Renal cortex interstitium (tissue), 11 donors: ENCODE measurements around the gene MBNL2. TPM values are rescaled to one million over a fixed set of nuclear protein-coding genes. Genes with fewer than 3 reads are reported as not detected.

Experiments used
- DNase-seq, 11 donors: peaks; one replicate each; pipeline ENCODE4 v3.0.0-alpha.2; 2013; ENCODE audit warnings: low read depth in 9 of 11, low spot score in 4 of 11; ENCODE audit errors: extremely low read depth in 1 of 11
- polyA plus RNA-seq, 3 donors: library from polyadenylated mRNA; unstranded; fragments of 120-200 nt; gene quantifications; one replicate each; pipeline ENCODE4 v1.2.1, GENCODE V29; 2013; ENCODE audit not compliant: insufficient read length in 3 of 3

The MBNL2 gene
- polyA plus RNA-seq, 3 donors = 50.7 to 76.4 (median 66.2) TPM

DNA sequence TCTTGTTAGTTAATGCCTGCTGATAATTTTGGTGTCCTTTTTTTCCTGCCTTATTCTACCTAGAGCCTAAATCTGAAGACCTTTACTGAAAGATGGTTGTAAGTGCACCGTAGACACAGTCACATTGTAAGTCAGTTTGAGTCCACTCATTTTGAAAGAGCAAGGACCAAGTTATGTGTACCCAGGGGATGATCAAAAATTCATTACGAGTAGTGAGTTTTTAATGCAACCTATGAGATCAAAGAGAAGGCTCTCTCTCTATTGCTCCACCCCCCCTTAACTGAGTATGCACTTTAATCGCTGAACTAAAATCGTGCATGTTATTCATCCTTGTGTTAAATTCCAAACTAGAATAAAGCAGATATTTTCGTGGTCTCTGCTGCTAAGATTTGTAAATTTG is 213.7 kb downstream of the MBNL2 start:
- DNase-seq = no peak

DNA sequence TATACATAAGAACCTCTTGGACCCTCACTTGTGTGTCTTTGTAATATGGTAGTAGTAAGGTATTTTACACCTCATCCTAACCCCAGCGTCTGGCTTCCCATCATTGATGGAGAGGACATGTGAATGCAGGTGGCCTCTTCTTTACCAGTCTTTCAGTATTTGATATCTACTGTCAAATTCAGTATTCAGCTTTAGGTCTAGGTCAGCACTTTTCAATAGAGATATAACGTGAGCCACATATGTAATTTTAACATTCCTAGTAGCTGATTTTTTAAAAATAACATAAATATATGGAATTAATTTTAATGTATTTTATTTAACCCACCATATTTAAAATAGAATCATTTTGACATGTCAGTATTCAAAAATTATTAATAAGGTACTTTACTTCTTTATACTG is 214.7 kb downstream of the MBNL2 start:
- no peak for DNase-seq

DNA sequence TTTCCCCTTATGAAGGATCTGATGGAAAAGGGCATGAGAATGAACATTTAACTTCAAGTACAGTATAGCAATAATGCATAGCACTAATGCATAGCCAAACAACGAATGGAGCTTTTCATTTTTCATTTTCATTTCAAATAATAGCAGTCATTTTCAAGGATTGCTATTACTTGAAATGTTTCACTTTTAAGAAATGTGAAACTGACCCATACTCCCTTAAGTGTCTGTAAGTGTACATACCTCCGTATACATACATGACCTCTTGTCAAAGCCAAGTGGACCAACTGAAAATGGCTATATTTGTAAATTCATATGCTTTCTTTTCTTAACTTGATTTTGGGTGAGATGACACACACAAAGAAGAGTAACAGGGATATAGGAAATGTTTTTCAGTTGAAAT is 215.6 kb downstream of the MBNL2 start:
- DNase-seq = no peak

DNA sequence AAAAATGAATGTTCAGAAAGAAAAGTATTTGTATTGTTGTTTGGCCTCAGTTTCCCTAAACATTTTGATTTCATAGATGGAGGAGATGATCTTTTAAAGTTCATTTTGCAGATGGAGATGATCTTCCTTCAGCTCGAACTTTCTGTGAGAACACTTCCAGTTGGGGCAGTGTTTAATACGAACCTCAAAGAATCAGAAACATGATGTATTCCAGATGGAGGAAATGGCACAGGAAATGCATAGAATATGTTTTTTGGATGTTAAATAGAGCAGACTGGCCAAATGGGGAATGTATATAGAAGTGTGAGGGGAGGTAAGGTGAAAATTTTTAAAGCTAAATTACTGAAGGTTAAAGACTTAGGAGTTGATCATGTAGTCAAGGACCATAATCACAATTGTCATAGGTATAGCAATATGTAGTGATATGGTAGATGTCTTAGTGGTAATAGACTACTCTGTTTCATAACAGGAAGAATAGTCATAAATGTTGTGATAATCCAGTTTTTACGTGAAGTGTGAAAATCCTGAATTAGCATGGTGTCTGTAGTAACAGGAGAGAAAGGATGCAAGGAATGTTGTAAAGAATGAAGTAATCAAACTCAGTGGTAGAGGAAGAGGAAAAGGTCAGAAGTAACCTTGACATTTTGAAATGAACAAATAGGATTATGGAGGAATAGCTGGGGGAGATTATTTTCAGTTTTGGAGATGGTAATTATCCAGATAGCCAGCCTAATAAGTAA is 216.9 kb downstream of the MBNL2 start:
- DNase-seq = no peak

DNA sequence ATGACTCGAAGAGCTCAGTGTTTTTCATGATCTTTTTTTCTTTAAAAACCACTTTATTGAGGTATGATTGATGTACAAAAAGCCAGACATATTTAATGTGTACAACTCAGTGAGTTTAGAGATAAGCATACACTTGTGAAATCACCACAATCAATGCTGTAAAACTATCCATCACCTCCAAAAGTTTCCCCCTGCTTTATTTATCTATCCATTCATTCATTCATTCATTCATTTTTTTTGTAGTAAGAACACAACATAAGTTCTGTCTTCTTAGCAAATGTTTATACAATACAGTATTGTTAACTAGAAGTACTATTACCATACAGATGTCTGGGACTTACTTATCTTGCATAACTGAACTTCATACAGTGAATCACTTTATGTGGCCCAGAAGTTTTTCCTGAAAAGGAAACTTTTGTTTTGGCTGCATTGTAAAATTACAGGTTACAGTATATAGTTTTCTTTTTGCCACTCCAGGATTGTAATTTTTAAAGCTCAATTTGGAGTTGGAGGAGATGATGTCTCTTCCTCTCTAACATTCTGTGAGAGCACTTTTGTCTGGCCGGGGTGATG is 218.6 kb downstream of the MBNL2 start:
- DNase-seq = no peak

DNA sequence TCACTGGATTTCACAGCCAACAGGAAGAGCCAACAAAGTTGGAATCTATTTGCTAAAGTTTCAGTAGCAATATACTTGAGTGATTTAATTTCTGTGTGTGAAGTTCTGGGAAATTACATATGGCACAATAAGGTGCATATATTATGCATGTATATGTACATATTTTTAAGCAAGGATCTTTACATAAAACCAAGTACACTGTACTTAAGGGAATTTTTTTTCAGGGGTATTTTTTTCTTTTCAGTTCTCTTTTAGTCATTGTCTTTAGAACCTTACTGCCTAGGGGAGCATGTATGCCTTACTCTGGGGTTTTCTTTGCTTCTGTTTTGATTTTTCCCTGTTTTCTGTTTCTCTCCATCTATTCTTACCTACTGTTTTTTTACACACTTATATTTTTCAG is 219.2 kb downstream of the MBNL2 start:
- no peak for DNase-seq

Other genes with a start within 250 kb of the MBNL2 start
- gene OXGR1, start 227.9 kb upstream of the MBNL2 start, polyA plus RNA-seq = 1 to 10 TPM; 3.6 to 4.6 (median 4.5) TPM
- 10 to 100 TPM; 35.9 to 41.3 (median 38.9) TPM for gene RAP2A, start 211.8 kb downstream of the MBNL2 start, polyA plus RNA-seq